ENCODE measurements around the gene C5orf63.

DNA sequence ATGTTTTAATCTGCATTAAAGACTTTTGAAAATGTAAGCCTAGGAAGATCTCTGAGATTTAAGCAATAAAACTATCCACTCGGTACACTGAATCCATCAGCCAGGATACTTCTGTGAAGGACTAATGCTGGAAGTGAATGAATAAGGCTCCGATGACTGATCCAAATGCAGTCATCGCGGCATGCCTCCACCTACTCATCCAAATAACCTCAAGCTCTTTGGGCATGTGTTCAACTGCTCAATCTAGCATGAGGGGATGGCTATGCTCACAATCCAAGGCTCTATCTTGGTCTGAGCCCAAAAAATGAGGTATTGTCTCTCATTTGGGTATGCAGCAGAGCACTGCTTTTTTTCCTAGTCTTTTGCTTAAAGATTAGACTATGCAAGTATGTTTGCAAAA lies 62.1 kb downstream of the C5orf63 start:
- TF ChIP-seq CTCF (conservative IDR thresholded peaks at IDR 0.05; ENCODE audit: low read depth in 2 of 2) (no peak), POLR2AphosphoS5 (IDR thresholded peaks at IDR 0.05; ENCODE audit: low read depth) (no peak), ETS1 (IDR thresholded peaks at IDR 0.05) (no peak), EZH2 (IDR thresholded peaks at IDR 0.05; ENCODE audit: low read depth, unreplicated experiment) (no peak), EZH2phosphoT487 (IDR thresholded peaks at IDR 0.05; ENCODE audit: unreplicated experiment) (no peak), JUNB (IDR thresholded peaks at IDR 0.05; ENCODE audit: unreplicated experiment) (no peak)
- TF ChIP-seq, protein P1, sequence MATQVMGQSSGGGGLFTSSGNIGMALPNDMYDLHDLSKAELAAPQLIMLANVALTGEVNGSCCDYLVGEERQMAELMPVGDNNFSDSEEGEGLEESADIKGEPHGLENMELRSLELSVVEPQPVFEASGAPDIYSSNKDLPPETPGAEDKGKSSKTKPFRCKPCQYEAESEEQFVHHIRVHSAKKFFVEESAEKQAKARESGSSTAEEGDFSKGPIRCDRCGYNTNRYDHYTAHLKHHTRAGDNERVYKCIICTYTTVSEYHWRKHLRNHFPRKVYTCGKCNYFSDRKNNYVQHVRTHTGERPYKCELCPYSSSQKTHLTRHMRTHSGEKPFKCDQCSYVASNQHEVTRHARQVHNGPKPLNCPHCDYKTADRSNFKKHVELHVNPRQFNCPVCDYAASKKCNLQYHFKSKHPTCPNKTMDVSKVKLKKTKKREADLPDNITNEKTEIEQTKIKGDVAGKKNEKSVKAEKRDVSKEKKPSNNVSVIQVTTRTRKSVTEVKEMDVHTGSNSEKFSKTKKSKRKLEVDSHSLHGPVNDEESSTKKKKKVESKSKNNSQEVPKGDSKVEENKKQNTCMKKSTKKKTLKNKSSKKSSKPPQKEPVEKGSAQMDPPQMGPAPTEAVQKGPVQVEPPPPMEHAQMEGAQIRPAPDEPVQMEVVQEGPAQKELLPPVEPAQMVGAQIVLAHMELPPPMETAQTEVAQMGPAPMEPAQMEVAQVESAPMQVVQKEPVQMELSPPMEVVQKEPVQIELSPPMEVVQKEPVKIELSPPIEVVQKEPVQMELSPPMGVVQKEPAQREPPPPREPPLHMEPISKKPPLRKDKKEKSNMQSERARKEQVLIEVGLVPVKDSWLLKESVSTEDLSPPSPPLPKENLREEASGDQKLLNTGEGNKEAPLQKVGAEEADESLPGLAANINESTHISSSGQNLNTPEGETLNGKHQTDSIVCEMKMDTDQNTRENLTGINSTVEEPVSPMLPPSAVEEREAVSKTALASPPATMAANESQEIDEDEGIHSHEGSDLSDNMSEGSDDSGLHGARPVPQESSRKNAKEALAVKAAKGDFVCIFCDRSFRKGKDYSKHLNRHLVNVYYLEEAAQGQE (IDR thresholded peaks at IDR 0.05; ENCODE audit: unreplicated experiment) = no peak
